ENCODE measurements around the gene MAGI1.
A peak's percentile ranks its signal among the peaks of the same experiment; 100 is the strongest.

The MAGI1 gene

DNA sequence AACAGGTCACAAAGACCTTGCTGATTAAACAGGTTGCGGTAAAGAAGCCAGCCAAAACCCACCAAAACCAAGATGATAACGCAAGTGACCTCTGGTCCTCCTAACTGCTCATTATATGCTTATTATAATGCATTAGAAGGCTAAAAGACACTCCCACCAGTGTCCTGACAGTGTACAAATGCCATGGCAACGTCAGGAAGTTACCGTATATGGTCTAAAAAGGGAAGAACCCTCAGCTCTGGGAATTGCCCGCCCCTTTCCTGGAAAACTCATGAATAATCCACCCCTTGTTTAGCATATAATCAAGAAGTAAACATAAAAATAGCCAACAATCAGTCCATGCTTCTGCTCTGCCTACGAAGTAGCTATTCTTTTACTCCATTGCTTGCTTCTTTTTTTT, 108.1 kb downstream of the MAGI1 start:
- no peak for DNase-seq
- intact Hi-C loops (cut with DNase I), result no loop called here

GRCh38 chr3:65928110-65928509, 110.6 kb downstream of the MAGI1 start:
- intact Hi-C loops (cut with DNase I), result no loop called here
- no peak for DNase-seq

- intact Hi-C loops (cut with DNase I), result no loop called here
- no peak for DNase-seq
Observed at GRCh38 chr3:65927576-65927975, 111.1 kb downstream of the MAGI1 start.

DNA sequence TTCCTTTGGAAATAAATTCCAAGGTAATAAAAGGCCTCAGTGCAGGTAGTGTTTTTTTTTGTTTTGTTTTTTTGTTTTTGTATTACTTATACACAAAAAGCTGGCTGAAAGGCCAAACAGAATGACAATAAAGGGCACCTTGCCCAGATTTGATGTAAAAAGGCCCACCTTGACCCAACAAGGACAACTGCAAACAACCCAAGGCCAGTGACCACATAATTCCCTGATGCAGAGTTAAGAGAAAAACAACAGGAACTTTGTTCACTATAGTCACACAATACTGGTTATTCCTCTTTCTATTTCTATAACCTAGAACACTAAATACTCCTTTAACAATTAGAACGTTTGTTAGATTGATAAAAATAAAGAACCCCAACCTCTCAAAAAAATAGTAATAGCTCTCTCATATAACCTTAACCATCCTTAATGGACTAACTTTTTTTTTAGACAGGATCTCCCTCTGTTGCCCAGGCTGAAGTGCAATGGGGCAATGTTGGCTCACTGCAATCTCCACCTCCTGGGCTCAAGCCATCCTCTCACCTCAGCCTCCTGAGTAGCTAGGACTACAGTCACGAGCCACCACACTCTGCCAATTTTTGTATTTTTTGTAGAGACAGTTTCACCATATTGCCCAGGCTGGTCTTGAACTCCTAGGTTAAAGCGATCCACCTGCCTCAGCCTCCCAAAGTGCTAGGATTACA, 113.3 kb downstream of the MAGI1 start:
- DNase-seq, result no peak
- intact Hi-C loops (cut with DNase I), result no loop called here

- DNase-seq, result no peak
- intact Hi-C loops (cut with DNase I), result no loop called here
Observed at GRCh38 chr3:65924762-65925161, 114.0 kb downstream of the MAGI1 start.

DNA sequence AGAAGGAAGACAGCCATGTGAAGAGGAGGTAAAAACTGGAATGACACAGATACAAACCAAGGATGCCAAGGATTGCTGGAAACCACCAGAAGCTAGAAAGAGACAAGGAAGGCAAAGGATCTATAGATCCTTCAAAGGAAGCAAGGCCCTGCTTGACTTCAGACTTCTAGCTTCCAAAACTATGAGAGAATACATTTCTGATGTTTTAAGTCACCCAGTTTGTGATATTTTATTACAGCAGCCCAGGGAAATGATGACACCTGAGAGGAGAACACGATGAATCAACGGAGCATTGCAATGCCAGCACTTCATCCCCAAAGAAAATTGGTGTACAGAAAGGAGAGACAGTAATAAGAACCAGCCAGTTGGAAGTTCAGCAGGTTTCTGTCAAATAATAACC, 116.3 kb downstream of the MAGI1 start:
- intact Hi-C loops (cut with DNase I), result no loop called here
- DNase-seq, result no peak

- no peak for DNase-seq
- intact Hi-C loops (cut with DNase I), result loop anchor here (10.0 kb wide), 1 partner anchor 125 kb away; no protein-coding TSS in a partner anchor
Observed at GRCh38 chr3:65919826-65920225, 118.9 kb downstream of the MAGI1 start.

DNA sequence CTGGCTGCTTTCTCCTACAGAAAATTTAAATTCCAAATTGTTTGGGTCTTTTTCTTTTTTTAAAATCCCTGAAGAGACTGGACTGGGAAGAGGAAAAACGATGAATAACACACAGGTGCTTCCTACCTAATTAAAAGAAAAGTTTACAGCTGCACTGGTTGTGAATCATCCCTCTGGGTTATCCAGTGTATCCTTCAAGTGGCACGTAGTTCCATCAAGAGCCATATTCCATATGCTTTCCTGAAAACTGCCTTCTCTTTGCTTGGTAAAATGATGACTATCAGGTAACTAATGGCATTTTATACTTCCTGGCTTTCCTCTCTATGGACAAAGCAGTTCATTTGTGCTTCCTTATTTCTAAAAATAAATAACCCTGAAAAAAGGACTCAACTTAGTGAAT, 123.2 kb downstream of the MAGI1 start:
- intact Hi-C loops (cut with DNase I), result loop anchor here (10.0 kb wide), 1 partner anchor 121 kb away; no protein-coding TSS in a partner anchor
- DNase-seq, result no peak

DNA sequence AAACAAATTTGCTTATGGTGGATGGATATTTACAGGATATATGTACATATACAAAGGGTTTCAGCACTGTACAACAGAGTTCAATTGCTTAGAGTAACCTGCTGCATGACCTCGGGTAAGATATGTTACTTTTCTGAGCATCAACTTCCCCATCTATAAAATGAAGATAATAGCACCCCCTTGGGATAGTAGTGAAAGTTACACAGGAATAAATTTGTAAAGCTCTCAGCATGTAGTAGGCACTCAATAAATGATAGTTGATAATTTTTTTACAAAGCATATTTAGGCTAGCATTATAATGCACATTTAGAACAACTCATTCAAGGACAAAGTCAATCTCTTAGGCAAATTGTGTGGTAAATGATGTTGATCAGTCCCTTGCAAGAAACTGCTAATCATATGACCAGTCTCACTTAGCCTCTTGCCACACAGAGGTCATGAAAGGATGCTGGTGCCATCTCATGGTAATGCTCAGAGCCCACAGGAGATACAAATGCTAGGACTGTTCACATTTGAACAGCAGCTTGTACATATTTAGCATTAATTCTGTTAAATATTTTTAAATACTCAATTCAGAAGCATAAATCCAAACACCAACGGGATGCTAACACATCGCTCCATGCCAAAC, 123.9 kb downstream of the MAGI1 start:
- intact Hi-C loops (cut with DNase I), result loop anchor here (10.0 kb wide), 1 partner anchor 120 kb away; no protein-coding TSS in a partner anchor

DNA sequence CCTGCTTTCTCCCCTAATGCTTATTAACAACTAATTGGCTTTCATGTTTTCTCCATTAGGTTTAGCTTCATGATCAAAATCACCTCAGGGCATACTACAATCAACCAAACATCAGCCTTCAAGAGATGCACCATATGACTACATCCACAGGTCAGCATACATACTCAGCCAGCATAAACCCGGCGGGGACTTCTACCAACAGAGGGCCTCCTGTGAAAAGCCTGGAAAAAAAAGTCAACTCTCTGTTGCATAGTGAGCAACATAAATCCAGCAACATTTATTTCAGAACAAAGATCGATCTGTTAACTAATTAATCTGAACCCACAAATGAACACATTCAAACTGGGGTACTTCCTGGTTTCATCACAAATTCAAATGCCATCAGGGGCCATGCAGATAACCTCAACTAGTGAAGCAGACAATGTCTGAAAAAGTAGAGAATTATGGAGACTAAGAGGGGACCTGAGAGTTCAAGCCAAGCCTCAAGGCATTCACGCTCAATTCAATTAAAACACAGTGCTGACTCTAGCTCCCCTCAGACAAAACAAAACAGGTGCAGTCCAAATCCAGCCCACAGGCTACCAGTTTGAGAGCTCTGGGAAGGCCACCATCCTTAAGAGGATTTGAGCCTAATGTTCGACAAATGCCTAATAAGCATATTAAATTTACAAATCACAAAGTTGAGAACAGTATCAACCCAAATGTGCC, 124.5 kb downstream of the MAGI1 start:
- intact Hi-C loops (cut with DNase I), result loop anchor here (10.0 kb wide), 1 partner anchor 119 kb away; no protein-coding TSS in a partner anchor
- DNase-seq, result peak in 21 of 42 donors; percentile 8 to 63 (median 27)

More for the DNA sequence above, 123.9 kb downstream of the MAGI1 start:
- no peak for DNase-seq

DNA sequence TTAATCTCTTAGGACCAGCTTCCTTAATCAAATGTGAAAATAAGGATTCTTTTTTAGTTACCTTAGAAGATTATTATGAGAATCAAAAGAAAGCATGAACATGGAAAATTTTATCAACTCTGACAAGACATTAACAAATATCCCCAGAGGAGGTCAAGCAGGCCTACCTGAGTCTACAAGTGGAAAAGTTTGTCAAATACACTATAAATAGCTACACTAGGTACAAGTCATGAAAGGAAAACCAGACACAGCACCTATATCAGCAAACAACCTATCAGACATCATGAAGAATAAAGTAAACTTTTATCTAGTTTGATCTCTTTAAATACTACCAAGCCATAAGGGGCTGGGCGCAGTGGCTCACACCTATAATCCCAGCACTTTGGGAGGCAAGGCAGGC, 126.1 kb downstream of the MAGI1 start:
- intact Hi-C loops (cut with DNase I), result loop anchor here (10.0 kb wide), 1 partner anchor 118 kb away; no protein-coding TSS in a partner anchor

GRCh38 chr3:65908588-65908987, 130.1 kb downstream of the MAGI1 start:
- no peak for DNase-seq
- intact Hi-C loops (cut with DNase I), result no loop called here

More for the DNA sequence above, 126.1 kb downstream of the MAGI1 start:
- DNase-seq, result no peak

GRCh38 chr3:65907232-65908130, 131.2 kb downstream of the MAGI1 start:
- no peak for DNase-seq
- intact Hi-C loops (cut with DNase I), result no loop called here

- DNase-seq, result no peak
- intact Hi-C loops (cut with DNase I), result no loop called here
Observed at GRCh38 chr3:65905771-65906170, 132.9 kb downstream of the MAGI1 start.

- no peak for DNase-seq
- intact Hi-C loops (cut with DNase I), result no loop called here
Observed at GRCh38 chr3:65904016-65904415, 134.7 kb downstream of the MAGI1 start.

- peak in 24 of 42 donors; percentile 6 to 63 (median 27) for DNase-seq
- intact Hi-C loops (cut with DNase I), result no loop called here
Observed at GRCh38 chr3:65902304-65902793, 136.4 kb downstream of the MAGI1 start.

DNA sequence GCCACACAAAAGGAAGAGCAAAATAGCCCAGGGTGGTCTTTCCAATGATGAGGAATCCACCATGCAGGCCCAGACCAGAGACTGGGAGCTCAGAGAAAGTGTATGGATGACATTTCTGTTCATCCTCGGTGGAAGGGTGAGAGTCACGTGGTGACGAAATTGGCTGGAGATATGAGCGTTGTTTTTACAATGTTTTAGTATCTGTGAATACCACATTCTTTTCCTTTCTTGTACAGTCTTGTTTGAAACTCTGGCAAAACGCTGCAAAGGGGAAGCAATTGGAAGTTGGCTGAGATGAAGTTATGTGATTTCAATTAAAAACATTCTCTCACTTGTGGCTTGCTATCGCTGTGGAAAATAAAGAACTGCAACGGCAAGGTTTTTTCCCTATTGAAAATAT, 137.5 kb downstream of the MAGI1 start:
- no peak for DNase-seq
- intact Hi-C loops (cut with DNase I), result no loop called here

- intact Hi-C loops (cut with DNase I), result no loop called here
Observed at GRCh38 chr3:65899226-65899625, 139.5 kb downstream of the MAGI1 start.

GRCh38 chr3:65897766-65898165, 141.0 kb downstream of the MAGI1 start:
- no peak for DNase-seq
- intact Hi-C loops (cut with DNase I), result no loop called here

More at GRCh38 chr3:65899226-65899625, 139.5 kb downstream of the MAGI1 start:
- DNase-seq, result no peak

Measured in head of caudate nucleus (tissue), 42 donors.